Tibial nerve (tissue), 4 donors: ENCODE measurements around the gene GDPD5. TPM values are rescaled to one million over a fixed set of nuclear protein-coding genes. Genes with fewer than 3 reads are reported as not detected.

Experiments
- DNase-seq, 2 donors: peaks; one replicate each; pipeline ENCODE4 v3.0.0-alpha.2; 2019; ENCODE audit warnings: low spot score in 2 of 2
- H3K27ac ChIP-seq, 4 donors: fragments of 200-600 bp; sonication (generic) in 3 of 4; one replicate each; pipeline ENCODE4 v1.5.1; 2017 to 2019; ENCODE audit warnings: mild to moderate bottlenecking in 1 of 4
- H3K27me3 ChIP-seq, 2 donors: fragments of 200-600 bp; sonication (generic) in 1 of 2; one replicate each; pipeline versions ENCODE4 v1.5.1 to v1.6.0; 2017 to 2019
- H3K36me3 ChIP-seq, 3 donors: fragments of 200-600 bp; sonication (generic); one replicate each; pipeline ENCODE4 v1.5.1; 2018 to 2019
- H3K4me1 ChIP-seq, 4 donors: fragments of 200-600 bp; sonication (generic) in 3 of 4; one replicate each; pipeline ENCODE4 v1.5.1; 2017 to 2019
- H3K4me3 ChIP-seq, 4 donors: fragments of 200-600 bp; sonication (generic) in 3 of 4; one replicate each; pipeline ENCODE4 v1.5.1; 2017 to 2019; ENCODE audit warnings: mild to moderate bottlenecking in 1 of 4, moderate library complexity in 1 of 4
- H3K9me3 ChIP-seq, 4 donors: fragments of 200-600 bp; sonication (generic) in 3 of 4; one replicate each; pipeline ENCODE4 v1.5.1; 2017 to 2019
- EP300 ChIP-seq, 2 donors: sonication (generic); formaldehyde crosslinking; IDR thresholded peaks; one replicate each; pipeline ENCODE4 v1.6.1; 2017; ENCODE audit warnings: antibody characterized with exemption in 2 of 2, mild to moderate bottlenecking in 1 of 2
- POLR2A ChIP-seq, 2 donors: fragments of 450-650 bp; IDR thresholded peaks; one replicate each; pipeline ENCODE4 v1.6.1; 2017; ENCODE audit warnings: antibody characterized with exemption in 2 of 2, mild to moderate bottlenecking in 2 of 2, moderate library complexity in 2 of 2
- WGBS, 2 donors: methylation state at CpG; one replicate each; pipeline ENCODE4 v1.1.5; 2018; 5-methylcytosine and 5-hydroxymethylcytosine counted together
- total RNA-seq, 4 donors: library from RNA; depleted of rRNA; stranded (reverse); fragments of >200 nt; gene quantifications; one replicate each; pipeline ENCODE4 v1.1.0, GENCODE V29; 2016
- TF ChIP-seq, protein P1 (sequence below), 5 experiments: fragments of 200-600 bp in 3 of 5; fragments of 450-650 bp in 2 of 5; sonication (generic) in 3 of 5; IDR thresholded peaks; one replicate each; pipeline ENCODE4 v1.5.1; 2016 to 2019; ENCODE audit warnings: antibody characterized with exemption in 5 of 5, mild to moderate bottlenecking in 3 of 5, moderate library complexity in 2 of 5

GDPD5 gene
- total RNA-seq, 4 donors from 2014 or later = 92.2 to 122 (median 101) TPM

DNA sequence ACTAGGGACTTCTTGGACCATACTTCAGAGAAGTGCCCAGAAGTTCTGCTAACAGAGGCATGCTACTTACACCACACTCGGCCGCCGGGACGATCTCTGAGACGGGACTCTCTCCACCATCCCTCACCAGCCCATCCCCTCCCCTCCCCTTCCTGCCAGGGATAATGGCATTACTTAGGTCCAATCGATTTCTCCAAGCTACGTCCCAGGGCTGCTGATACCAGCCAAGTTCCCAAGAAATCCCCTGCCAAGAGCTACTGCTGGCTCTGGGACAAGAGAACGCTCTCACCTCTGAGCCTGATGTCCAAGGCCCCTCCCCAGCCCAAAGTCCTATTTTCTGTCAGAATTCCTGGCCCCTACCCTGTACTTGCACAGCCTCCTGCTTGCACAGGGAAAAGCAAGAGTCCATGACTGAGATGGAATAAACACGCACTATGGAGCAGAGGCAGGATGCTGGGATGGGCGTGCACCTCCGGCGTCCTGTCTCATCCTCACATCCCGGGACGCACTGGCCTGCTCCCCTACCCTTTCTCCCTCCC, 42.7 kb downstream of the GDPD5 start:
- 71 to 78% methylated on average over 14 of the region's 14 CpGs for WGBS, 2 donors
- no peak for TF ChIP-seq EP300 (IDR thresholded peaks at IDR 0.05)
- no peak for TF ChIP-seq POLR2A (IDR thresholded peaks at IDR 0.05)
- TF ChIP-seq, protein P1, sequence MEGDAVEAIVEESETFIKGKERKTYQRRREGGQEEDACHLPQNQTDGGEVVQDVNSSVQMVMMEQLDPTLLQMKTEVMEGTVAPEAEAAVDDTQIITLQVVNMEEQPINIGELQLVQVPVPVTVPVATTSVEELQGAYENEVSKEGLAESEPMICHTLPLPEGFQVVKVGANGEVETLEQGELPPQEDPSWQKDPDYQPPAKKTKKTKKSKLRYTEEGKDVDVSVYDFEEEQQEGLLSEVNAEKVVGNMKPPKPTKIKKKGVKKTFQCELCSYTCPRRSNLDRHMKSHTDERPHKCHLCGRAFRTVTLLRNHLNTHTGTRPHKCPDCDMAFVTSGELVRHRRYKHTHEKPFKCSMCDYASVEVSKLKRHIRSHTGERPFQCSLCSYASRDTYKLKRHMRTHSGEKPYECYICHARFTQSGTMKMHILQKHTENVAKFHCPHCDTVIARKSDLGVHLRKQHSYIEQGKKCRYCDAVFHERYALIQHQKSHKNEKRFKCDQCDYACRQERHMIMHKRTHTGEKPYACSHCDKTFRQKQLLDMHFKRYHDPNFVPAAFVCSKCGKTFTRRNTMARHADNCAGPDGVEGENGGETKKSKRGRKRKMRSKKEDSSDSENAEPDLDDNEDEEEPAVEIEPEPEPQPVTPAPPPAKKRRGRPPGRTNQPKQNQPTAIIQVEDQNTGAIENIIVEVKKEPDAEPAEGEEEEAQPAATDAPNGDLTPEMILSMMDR (IDR thresholded peaks at IDR 0.05) = no peak

DNA sequence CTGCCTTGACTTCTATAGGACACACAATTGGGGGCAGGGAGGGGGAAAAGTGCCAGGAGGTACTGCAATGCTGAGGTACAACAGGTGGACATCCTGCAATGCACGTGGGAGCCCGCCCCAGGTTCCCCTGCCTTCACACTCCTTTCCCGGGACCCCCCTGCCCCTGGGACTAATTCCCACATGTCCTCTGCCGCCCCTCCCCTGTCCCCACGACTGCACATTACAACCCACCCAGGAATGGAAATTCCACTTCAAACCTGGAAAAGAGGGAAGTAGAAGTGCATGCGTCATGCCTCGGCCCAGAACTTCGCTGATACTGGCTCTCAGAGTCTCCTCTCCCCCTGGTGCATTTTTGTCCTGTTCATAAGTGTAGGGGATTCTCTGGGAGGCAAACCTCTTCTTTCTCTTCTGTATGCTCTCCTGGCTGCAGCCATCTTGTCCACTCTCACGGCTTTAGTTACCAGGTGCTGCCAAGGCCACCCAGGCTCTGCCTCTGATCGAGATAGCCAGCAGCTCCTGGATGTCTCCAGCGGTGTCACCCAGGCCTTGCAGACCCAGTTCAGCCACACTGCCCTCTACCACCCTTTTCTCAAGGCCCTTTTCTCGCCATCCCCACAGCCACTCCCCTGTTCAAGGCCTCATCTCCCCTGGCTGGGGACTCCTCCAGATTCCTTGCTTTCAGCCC, 43.7 kb downstream of the GDPD5 start:
- no peaks in the 10 kb centered on the region for H3K36me3 ChIP-seq
- H3K4me1 ChIP-seq = peaks cover 0 to 40% (median 2%) of the 10 kb centered on the region in 4 donors
- no peak overlapping the region for H3K27ac ChIP-seq
- no peaks in the 10 kb centered on the region for H3K27me3 ChIP-seq
- no peaks in the 10 kb centered on the region for H3K9me3 ChIP-seq
- 80% methylated on average over 12 of the region's 12 CpGs for WGBS, 2 donors
- DNase-seq = no peak
- no peak overlapping the region for H3K4me3 ChIP-seq
- TF ChIP-seq, protein P1 (IDR thresholded peaks at IDR 0.05) = no peak
- no peak for TF ChIP-seq POLR2A (IDR thresholded peaks at IDR 0.05)

More for the DNA sequence above, 42.7 kb downstream of the GDPD5 start:
- Histone ChIP-seq H3K36me3 (no peaks in the 10 kb centered on the region), H3K4me1 (peaks cover 0 to 38% (median 0%) of the 10 kb centered on the region in 4 donors), H3K27ac (no peak overlapping the region), H3K27me3 (no peaks in the 10 kb centered on the region), H3K9me3 (no peaks in the 10 kb centered on the region), H3K4me3 (no peak overlapping the region)
- no peak for DNase-seq

DNA sequence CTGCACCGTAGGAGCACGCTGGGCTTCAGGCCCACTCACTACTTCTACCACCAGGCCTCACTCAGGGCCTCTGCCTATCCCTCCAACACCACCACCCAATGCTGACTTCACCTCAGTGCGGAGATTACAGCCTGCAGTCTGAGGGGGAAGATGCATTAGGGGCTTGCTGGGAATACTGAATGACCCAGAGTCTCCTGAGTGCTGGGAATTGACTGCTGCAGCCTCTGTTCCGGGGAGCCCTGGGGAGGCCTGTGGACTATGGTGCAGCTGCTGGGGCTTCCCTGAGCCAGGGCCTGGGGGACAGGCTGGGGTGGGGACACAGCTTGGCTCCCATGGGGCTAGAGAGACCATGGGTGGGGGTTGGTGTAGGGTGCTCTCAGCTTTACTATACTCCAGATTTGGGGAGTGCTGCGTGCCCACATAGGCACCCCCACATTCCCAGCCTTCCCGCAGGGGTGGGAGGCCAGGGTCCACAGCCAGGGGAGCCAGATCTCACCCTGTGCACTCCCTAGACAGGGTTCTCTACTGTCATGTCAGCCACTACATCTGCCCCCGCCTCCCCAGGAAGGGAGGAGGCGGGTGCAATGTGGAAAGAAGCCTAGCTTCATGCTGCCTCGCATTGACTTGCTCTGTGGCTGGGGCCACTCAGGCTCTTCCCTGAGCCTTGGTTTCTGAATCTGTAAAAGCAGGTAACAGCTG, 44.4 kb downstream of the GDPD5 start:
- no peak overlapping the region for H3K27ac ChIP-seq
- no peak overlapping the region for H3K4me3 ChIP-seq
- H3K27me3 ChIP-seq = no peaks in the 10 kb centered on the region
- H3K36me3 ChIP-seq = no peaks in the 10 kb centered on the region
- no peak for DNase-seq
- H3K4me1 ChIP-seq = peaks cover 0 to 47% (median 6%) of the 10 kb centered on the region in 4 donors
- WGBS, 2 donors = 75 to 89% methylated on average over 9 of the region's 9 CpGs
- TF ChIP-seq, protein P1 (IDR thresholded peaks at IDR 0.05) = no peak
- TF ChIP-seq EP300 (IDR thresholded peaks at IDR 0.05) = no peak
- TF ChIP-seq POLR2A (IDR thresholded peaks at IDR 0.05) = no peak
- no peaks in the 10 kb centered on the region for H3K9me3 ChIP-seq

DNA sequence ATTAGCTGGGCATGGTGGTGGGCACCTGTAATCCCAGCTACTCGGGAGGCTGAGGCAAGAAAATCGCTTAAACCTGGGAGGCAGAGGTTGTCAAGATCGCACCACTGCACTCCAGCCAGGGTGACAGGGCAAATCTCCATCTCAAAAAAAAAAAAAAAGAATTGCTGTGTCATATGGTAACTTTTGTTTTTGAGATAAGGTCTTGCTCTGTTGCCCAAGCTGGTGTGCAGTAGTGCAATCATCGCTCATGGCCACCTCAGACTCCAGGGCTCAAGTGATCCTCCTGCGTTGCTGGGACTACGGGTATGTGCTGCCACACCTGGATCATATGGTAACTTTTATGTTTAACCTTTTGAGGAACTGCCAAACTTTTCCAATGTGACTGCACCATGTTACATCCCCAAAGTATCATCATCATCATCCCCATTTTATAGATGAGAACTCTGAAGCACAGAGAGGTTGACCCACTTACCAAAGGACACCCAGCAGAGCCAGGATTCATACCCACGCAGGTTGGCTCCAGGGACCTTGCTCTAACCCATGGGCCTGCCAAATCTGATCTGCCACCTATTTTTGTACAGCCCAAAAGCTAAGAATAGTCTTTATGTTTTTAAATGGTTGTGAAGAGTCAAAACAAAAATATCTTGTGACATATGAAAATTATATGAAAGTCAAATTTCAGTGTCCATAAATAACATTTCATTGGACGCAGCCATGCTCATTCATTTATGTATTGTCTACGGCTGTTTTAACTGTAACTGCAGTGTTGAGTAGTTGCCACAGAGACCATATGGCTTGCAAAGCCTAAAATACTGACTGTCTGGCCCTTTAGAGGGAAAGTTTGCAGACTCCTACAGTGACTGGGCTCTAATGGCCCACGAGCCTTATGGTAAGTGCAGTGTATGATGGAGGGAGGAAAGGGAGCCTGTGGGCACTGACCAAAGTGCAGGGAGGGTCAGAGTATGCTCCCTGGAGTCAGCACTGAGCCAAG, 45.3 kb downstream of the GDPD5 start:
- WGBS, 2 donors = 88 to 89% methylated on average over 10 of the region's 10 CpGs
- Histone ChIP-seq H3K27me3 (no peaks in the 10 kb centered on the region), H3K9me3 (no peaks in the 10 kb centered on the region), H3K4me3 (no peak overlapping the region), H3K36me3 (no peaks in the 10 kb centered on the region), H3K4me1 (peaks cover 0 to 56% (median 15%) of the 10 kb centered on the region in 4 donors), H3K27ac (no peak overlapping the region)
- TF ChIP-seq EP300 (IDR thresholded peaks at IDR 0.05) = no peak
- no peak for DNase-seq

DNA sequence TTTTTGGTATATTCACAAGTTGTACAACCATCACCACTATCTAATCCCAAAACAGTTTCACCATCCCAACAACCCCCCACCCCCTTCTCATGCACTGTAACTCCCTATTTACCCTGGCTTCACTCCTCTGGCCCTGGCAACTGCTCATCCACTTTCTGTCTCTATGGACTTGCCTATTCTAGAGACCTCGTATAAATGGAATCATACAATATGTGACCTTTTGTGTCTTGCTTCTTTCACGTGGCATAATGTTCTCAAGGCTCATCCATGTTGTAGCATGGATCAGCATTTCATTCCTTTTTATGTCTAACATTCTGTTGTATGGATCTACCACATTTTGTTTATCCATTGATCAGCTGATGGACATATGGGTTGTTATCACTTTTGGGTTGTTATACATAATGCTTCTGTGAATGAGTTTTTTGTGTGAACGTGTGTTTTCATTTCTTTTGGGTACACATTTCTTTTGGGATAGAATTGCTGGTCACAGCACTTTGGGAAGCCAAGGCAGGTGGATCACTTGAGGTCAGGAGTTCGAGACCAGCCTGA, 46.1 kb downstream of the GDPD5 start:
- Histone ChIP-seq H3K27ac (no peak overlapping the region), H3K9me3 (no peaks in the 10 kb centered on the region), H3K4me3 (no peak overlapping the region), H3K36me3 (no peaks in the 10 kb centered on the region), H3K27me3 (no peaks in the 10 kb centered on the region), H3K4me1 (peaks cover 0 to 63% (median 17%) of the 10 kb centered on the region in 4 donors)
- WGBS, 2 donors = 44 to 48% methylated on average over 4 of the region's 4 CpGs
- no peak for DNase-seq
- TF ChIP-seq EP300 (IDR thresholded peaks at IDR 0.05) (no peak), POLR2A (IDR thresholded peaks at IDR 0.05) (no peak)
- TF ChIP-seq, protein P1 (IDR thresholded peaks at IDR 0.05) = no peak
